Keratinocyte (primary cell): ENCODE results near the gene INSRR.

ENCODE experiments used
- CTCF ChIP-seq, 3 experiments: IDR thresholded peaks in 1 of 3; conservative IDR thresholded peaks in 1 of 3; optimal IDR thresholded peaks in 1 of 3; 2 replicates in 2 of 3; 3 replicates in 1 of 3; pipeline versions ENCODE3 to v1.5.1; 2011; ENCODE audit warnings: low read length in 3 of 3, mild to moderate bottlenecking in 3 of 3, moderate library complexity in 2 of 3, control low read depth in 1 of 3, inconsistent platforms in 1 of 3; ENCODE audit not compliant: insufficient read depth in 2 of 3; ENCODE audit errors: extremely low read depth in 1 of 3
- EZH2 ChIP-seq: IDR thresholded peaks from one replicate; pipeline ENCODE4 v1.6.1; 2012; ENCODE audit warnings: inconsistent platforms, mild to moderate bottlenecking, low read length, moderate library complexity

DNA sequence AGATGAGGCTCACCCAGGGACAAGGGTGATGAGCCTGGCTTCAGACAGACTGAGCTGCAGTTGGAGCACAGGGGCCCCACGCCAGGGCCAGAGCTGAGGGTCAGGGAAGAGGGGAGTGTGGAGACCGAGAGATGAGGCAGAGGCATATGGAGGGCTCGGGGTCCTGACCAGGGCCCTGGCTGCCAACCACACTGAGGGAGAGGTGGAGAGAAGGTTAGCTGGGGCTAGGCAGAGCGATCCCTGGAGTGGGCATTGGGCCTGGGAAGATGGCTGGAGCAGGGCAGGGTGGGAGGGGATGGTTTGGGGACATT is 42.6 kb upstream of the INSRR start:
- TF ChIP-seq CTCF (optimal IDR thresholded peaks at IDR 0.05 in 1 of 3, IDR thresholded peaks at IDR 0.05 in 1 of 3, conservative IDR thresholded peaks at IDR 0.05 in 1 of 3; ENCODE audit: extremely low read depth in 1 of 3, insufficient read depth in 2 of 3, low read length in 3 of 3) (no peak), EZH2 (no peak)
